HG02571 (cell line): ENCODE results near the gene ENO2.

Experiments
- ATAC-seq: cut with Tn5 transposase; IDR thresholded peaks from one replicate; pipeline ENCODE4 v1.9.1; 2021; ENCODE audit warnings: mild to moderate bottlenecking, moderate library complexity; ENCODE audit not compliant: unreplicated experiment

The ENO2 gene

DNA sequence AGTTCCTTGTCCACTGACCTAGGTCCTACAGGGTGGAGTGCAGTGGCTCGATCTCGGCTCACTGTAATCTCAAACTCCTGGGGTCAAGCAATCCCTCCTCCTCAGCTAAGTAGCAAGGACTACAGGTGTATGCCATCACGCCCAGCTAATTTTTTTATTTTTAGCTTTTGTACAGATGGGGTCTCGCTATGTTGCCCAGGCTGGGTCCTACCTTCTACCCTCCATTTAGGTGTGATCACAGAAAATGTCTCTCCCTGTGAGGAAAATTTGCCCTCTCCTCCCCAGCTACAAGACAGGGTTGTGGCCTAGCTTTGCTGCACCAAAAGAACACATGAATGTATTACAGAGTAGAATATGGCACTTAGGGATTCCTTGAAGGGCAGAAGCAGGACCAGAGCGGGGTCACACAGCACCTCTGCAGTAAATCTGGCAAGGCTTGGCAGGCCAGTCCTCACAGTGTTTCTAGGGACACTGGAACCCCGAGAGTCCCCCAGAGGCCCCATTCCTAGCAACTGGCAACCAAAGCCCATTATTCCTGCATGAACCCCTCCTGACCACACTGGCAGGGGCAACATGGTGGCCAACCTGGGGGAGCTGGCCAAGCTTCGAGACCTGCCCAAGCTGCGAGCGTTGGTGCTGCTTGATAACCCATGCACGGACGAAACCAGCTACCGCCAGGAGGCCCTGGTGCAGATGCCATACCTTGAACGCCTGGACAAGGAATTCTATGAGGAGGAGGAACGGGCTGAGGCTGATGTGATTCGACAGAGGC lies 2.0 kb upstream of the ENO2 start:
- no peak for ATAC-seq

DNA sequence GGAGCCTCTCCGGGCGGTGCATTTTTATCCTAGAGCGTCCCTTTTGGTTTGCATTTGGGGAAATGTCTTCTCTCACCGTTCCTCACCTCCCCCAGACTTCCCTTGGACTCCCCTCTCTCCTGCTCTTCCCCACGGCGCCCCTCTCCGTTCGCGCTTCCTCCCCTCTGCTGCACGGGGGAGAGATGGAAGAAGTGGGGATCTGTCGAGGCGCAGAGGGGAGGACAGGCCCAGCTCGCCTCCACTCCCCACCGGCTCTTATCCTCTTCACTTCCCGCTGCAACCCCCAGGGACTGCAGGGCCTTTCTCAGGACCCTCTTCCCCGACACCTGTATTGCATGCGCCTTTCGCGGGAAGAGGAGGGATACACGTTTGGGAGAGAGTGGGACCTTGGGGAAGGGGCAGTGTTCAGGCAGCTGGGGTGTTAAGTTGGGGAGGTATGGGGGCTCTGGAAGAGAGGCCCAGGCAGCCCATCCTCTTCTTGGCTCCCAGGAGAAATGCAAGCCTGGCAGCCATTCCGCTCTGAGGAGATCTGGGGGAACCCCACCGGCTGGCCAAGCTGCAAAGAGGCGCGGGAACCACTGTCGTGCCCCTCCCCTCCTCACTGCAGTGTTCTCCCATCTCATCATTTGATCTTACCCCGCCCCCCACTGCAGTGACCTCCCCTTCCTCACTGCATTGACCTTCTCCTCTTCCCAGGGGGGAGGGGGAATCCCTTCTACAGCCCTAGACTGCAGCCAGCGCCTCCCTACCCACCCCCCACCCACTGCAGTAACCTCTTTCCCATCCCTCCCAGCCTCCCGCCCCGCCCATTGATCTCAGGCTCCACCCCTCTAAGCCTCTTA lies 788 bp downstream of the ENO2 start:
- ATAC-seq = peak; percentile 10

DNA sequence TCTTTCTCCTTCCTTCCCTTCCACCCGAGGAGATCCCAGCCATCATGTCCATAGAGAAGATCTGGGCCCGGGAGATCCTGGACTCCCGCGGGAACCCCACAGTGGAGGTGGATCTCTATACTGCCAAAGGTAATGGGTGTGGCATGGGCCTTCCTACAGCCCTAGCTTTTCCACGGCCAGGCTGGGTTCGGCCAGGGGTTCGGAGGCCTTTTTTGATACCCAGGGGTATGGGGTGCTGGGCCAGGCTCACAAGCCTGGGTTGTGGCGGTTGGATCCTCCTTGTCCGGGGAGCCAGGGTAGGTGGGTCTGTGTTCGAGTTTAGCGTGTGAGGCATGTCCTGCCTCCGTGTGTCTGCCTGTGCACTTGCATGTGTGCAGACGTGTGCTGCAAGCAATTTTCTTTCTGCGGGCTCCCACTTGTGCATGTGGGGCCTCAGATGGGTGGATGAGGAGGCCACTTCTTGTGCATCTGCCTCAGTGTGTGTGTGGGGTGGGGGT lies 1.5 kb downstream of the ENO2 start:
- no peak for ATAC-seq

DNA sequence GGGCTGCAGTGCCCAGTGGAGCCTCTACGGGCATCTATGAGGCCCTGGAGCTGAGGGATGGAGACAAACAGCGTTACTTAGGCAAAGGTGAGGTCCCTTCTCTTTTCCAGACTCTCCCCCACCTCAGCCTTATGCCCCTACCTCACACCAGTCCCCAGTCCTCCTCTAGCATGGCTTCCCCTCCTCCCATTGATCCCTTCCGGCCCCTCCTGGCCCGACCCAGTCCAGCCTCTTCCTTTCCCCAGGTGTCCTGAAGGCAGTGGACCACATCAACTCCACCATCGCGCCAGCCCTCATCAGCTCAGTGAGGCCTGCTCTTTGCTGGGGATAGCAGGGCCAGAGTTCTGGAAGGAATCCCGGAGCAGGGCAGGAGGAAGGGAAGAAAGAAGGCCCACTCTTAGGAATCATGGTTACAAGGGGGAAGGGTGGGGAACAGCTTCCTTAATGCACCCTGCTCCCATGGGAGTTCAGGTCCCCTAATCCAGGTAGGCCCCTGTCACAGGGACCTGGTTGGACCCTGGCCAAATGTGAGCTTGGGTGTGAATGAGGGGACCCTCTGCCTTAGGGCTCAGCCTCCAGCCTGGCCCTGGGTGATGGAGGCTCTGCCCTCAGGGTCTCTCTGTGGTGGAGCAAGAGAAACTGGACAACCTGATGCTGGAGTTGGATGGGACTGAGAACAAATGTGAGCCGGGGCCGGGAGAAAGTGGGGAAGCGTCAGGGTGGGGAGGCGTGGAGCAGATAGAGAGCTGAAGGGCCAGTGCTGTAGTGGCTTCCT lies 2.2 kb downstream of the ENO2 start:
- ATAC-seq = no peak

DNA sequence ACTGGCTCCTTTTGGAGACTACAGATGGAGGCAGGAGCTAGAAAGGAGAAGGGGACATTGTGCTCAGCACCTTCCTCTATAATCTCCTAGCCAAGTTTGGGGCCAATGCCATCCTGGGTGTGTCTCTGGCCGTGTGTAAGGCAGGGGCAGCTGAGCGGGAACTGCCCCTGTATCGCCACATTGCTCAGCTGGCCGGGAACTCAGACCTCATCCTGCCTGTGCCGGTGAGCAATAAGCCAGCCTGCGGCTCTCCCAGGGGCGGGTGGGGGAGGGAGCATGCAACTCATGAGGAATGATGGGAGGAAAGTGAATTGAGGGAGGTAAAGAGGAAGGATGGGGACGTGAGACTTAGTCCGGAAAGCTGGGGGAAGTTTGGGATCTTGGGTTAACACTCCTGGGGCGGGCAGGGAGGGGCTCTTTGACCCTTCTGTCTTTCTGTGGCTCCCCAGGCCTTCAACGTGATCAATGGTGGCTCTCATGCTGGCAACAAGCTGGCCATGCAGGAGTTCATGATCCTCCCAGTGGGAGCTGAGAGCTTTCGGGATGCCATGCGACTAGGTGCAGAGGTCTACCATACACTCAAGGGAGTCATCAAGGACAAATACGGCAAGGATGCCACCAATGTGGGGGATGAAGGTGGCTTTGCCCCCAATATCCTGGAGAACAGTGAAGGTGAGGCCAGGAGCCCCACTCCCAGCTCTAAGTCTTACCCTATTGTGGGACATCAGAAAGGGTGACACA lies 3.3 kb downstream of the ENO2 start:
- no peak for ATAC-seq

DNA sequence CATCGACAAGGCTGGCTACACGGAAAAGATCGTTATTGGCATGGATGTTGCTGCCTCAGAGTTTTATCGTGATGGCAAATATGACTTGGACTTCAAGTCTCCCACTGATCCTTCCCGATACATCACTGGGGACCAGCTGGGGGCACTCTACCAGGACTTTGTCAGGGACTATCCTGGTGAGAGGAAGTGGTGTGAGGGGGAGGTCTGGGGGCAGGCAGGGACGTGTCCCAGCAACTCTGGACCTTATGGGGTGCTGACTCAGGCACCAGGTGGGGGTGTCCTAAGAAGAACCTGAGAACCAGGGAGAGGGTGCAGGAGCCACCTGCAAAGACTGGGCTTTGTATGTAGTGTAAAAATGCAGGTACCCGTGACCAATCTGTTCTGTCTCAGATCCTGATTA lies 5.2 kb downstream of the ENO2 start:
- ATAC-seq = no peak

DNA sequence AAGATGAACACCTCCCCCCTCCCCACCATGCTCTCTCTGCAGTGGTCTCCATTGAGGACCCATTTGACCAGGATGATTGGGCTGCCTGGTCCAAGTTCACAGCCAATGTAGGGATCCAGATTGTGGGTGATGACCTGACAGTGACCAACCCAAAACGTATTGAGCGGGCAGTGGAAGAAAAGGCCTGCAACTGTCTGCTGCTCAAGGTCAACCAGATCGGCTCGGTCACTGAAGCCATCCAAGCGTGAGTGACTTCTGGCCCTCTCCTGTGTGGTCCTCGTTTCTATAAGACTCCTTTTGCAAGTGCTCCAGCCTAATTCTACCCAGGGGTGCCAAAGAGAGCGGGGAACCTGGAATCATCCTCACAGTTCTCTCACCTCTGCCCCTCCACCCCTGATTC lies 7.2 kb downstream of the ENO2 start:
- ATAC-seq = no peak

DNA sequence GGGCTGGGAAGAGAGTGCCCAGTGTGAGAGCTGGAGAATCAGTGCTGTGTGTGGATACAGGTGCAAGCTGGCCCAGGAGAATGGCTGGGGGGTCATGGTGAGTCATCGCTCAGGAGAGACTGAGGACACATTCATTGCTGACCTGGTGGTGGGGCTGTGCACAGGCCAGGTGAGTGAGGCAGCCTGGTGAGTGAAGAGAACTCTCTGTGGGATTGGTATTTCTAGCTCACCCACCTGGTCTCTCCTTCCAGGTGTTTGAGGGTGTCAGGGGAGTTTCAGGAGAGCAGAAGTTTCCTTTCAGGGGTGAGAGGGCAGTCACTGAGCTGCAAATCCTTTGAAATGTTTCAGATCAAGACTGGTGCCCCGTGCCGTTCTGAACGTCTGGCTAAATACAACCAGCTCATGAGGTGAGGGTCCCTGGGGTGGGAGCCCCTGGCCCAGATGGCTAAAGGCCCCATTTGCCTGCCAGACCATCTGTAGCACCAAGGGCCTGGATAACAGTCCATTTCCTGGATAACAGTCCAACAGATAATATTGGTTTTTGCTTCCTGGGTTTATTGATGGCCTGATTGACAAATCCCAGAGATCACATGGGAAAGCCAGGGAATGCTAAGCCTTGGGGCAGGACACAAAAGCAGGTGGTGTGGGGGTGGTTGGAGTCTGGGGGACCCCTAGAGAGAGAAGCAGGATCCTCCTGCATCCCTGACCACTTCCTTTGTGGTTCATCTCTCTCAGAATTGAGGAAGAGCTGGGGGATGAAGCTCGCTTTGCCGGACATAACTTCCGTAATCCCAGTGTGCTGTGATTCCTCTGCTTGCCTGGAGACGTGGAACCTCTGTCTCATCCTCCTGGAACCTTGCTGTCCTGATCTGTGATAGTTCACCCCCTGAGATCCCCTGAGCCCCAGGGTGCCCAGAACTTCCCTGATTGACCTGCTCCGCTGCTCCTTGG lies 7.9 kb downstream of the ENO2 start:
- ATAC-seq = no peak

DNA sequence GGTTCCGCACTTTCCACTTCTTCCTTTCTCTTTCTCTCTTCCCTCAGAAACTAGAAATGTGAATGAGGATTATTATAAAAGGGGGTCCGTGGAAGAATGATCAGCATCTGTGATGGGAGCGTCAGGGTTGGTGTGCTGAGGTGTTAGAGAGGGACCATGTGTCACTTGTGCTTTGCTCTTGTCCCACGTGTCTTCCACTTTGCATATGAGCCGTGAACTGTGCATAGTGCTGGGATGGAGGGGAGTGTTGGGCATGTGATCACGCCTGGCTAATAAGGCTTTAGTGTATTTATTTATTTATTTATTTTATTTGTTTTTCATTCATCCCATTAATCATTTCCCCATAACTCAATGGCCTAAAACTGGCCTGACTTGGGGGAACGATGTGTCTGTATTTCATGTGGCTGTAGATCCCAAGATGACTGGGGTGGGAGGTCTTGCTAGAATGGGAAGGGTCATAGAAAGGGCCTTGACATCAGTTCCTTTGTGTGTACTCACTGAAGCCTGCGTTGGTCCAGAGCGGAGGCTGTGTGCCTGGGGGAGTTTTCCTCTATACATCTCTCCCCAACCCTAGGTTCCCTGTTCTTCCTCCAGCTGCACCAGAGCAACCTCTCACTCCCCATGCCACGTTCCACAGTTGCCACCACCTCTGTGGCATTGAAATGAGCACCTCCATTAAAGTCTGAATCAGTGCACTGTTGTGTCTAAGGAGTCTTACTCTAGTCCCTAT lies 8.8 kb downstream of the ENO2 start:
- no peak for ATAC-seq

DNA sequence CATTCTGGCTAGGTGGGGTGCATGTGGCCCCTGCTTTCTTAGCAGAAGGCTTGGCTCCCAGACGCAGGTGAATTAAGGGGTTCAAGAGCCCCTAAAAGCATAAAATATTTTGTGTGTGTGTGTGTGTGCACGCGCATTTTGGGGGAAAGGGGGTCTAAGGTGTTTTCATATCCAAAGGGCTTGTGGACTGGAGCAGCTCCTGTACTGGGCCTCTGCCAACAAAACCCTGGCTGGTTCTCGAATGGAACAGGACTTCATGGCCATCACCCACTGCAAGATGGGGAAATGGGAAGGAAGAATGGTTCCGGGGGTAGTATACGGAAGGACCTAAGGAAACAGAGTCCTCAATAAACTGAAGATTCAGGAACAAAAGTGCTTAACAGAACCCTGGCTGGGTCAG lies 9.5 kb downstream of the ENO2 start:
- no peak for ATAC-seq

DNA sequence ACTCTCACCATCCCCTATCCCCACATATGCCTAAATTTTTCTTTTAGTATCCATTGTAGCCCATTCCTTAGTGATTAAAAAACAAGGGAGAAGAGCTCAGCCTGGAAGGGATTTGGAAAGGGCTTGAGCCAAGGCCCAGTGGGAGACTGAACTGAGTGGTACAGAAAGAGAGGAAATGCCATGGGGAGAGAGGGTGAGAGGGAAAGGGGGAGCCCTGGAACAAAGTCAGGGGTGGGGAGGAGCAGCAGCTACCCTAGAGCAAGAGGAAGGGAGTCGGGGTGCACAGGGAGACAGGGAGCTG lies 10.8 kb downstream of the ENO2 start:
- ATAC-seq = no peak

DNA sequence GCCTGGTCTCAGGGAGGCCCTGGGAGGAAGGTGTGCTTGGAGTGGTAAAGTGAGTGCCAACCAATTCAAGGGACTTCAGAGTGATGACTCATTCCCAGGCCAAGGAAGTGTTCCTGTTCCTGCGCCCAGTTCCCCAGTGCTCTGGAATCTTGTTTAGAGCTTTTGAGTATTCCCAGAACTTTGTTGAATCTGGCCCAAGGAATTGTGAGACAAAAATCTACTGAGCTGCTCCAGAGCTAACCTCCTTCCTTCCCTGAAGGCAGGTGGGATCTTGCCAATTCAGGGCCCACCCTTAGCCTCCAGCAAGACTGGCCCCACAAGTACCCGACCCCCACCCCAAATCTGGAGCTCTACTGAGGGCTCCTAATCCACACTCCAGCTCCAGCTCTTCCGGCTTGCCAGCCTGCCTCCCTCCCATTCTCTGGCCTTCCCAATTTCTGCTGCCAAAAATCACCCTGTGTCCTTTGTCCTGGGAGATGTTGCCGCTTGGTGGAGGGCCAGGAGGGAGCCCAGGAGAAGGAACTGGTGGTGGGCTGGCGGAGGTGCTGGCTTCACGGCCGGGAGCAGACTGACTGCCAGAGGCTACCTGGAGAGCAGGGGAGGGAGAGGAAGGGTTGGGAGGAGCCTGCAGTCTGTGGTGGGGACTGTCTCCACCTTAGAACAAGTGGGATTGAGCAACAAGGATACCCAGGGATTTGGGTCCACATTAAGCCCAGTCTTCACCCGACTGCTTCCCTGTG lies 11.3 kb downstream of the ENO2 start:
- no peak for ATAC-seq

DNA sequence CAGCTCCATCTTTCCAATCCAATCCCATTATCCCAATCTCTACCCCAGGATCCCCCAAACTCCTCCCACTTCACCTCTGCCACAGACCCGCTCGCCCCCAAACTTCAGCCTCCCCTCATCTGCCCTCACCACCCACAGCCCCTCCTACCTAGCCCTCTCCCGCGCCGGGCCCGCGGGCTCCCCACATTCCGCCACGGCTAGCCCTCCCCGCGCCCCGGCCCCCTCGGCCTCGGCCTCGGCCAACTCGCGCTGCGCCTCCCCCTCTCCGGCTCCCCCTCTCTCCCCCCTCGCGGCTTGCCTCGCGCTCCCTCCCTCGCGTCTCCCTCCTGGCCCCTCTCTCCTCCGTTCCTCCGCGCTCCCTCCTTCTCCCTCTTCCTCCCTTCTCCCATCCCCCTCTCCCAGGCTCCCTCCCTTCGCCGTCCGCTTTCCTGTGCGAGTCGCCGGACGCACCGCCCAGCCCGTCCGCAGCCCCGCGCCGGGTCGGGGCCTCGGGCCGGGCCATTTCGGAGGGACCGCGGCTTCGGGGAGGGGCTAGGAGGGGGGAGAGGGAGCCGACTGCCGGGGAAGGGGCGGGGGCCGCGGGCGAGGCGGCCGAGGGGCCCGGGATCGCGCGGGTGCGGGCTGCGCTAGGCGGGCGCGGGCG lies 13.1 kb downstream of the ENO2 start, which contains the start of gene ATN1:
Gene ATN1 (plus strand): TSS at position 581 of the 643 bp plus-strand sequence. CDS start 6,043 bp downstream, outside the sequence.
- no peak for ATAC-seq

DNA sequence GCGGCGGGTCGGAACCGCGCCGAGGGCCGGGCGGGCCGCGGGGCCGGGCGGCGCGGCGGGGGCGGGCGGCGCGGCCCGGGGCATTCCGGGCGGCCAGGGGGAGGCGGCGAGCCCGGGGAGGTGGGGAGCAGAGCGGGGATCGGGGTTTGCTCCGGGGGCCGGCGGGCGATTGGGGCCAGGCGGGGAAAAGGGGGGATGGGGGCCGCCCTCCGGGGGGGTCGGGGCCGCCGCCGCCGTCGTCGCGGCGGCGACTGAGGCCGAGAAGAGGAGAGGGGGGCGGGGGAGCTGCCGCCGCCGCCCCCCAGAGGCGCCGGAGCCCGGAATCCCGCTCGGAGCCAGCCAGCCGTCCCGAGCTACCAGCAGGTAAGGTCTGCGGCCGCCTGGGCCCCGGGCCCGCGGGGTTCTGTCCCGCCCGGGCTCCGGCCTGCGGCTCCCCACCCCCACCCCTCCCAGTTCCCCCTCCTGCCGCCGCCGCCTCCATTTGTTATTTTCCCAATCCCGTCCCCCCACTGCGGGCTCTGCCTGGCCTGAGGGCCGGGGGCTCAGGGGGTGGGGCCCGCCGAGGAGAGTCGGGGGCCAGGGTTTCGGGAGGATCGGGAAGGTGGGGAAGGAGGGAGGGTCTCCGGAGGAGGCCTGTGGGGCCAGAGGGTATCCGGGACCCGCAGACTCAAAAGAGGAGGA lies 13.8 kb downstream of the ENO2 start:
- no peak for ATAC-seq

DNA sequence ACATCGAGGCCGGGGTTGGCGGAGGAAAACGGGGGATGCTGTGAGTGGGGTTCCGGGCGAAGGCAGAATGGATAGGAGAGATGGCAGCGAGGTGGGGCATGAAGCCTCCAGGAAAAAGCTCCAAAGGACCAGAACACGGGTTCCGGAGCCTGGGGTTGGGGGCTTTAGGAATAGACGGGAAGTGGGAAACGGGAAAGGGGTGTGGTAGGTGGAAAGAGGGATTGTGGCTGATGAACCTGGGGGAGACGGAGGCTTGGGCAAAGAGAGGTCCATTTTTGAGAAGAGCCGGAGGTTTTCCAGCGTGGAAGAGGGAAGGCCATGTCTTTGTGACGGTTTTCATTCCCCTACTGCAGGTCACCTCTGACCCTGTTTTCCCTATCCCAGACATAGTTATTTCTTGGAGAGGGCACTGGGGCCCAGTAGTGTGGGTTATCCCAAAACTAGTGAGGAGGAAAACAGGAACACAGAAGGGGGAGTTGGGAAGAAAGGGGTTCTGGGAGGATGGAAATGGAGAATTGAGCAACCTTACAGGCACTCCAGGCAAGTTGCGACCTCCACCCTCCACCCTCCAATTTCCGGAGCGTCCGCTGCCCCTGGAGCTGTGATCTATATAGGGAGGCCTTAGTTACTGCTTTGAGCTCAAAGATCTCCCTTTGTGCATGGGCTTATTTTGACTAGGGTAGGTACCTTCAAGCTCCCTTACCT lies 14.5 kb downstream of the ENO2 start:
- no peak for ATAC-seq
